GM18868 (cell line): Measurements from ENCODE around the gene STOM.
A peak's percentile ranks its signal among the peaks of the same experiment; 100 is the strongest.

Source experiments
- ATAC-seq: cut with Tn5 transposase; IDR thresholded peaks from one replicate; pipeline ENCODE4 v1.9.1; 2021; ENCODE audit warnings: mild to moderate bottlenecking, moderate library complexity; ENCODE audit not compliant: unreplicated experiment

The STOM gene

GRCh38 chr9:121372239-121373010 is 2.4 kb upstream of the STOM start:
- no peak for ATAC-seq

- no peak for ATAC-seq
Measured at GRCh38 chr9:121371495-121372061, 1.5 kb upstream of the STOM start.

GRCh38 chr9:121368745-121369144 is 1.3 kb downstream of the STOM start:
- ATAC-seq, result no peak

- no peak for ATAC-seq
Measured at GRCh38 chr9:121368138-121368522, 1.9 kb downstream of the STOM start.

GRCh38 chr9:121367306-121368137 is 2.5 kb downstream of the STOM start:
- ATAC-seq, result no peak

- no peak for ATAC-seq
Measured at GRCh38 chr9:121366611-121367192, 3.3 kb downstream of the STOM start.

GRCh38 chr9:121365564-121365963 is 4.5 kb downstream of the STOM start:
- no peak for ATAC-seq

GRCh38 chr9:121364886-121365285 is 5.2 kb downstream of the STOM start:
- no peak for ATAC-seq

- no peak for ATAC-seq
Measured at GRCh38 chr9:121364077-121364476, 6.0 kb downstream of the STOM start.

GRCh38 chr9:121363622-121363961 is 6.5 kb downstream of the STOM start:
- ATAC-seq, result no peak

GRCh38 chr9:121362813-121363621 is 7.0 kb downstream of the STOM start:
- ATAC-seq, result no peak

GRCh38 chr9:121360601-121361374 is 9.3 kb downstream of the STOM start:
- ATAC-seq, result no peak

GRCh38 chr9:121359351-121360294 is 10.4 kb downstream of the STOM start:
- ATAC-seq, result peak; percentile 34

GRCh38 chr9:121358751-121359150 is 11.3 kb downstream of the STOM start:
- peak; percentile 79 for ATAC-seq

GRCh38 chr9:121357011-121357410 is 13.0 kb downstream of the STOM start:
- no peak for ATAC-seq

- no peak for ATAC-seq
Measured at GRCh38 chr9:121354762-121355161, 15.3 kb downstream of the STOM start.

- ATAC-seq, result no peak
Measured at GRCh38 chr9:121354141-121354540, 15.9 kb downstream of the STOM start.

GRCh38 chr9:121353241-121354061 is 16.6 kb downstream of the STOM start:
- no peak for ATAC-seq
